ENCODE data around the gene ZBTB20. TPM values are rescaled to one million over a fixed set of nuclear protein-coding genes. Genes with fewer than 3 reads are reported as not detected.

Gene ZBTB20
- total RNA-seq, 2 experiments from 2014 or later = 5.2 to 6.4 TPM

GRCh38 chr3:114441386-114441785 is 705.7 kb downstream of the ZBTB20 start:
- no peak for DNase-seq
- intact Hi-C loops (cut with DNase I, micrococcal nuclease) = no loop called here
- Mint-ChIP-seq H3K27me3 (no peaks in the 10 kb centered on the region), H3K4me3 (no peak overlapping the region), H3K27ac (no peak overlapping the region), H3K4me1 (peaks cover 7% of the 10 kb centered on the region), H3K36me3 (ENCODE audit: low read depth) (no peaks in the 10 kb centered on the region), H3K9me3 (ENCODE audit: low read depth) (no peaks in the 10 kb centered on the region)
- no peak for ATAC-seq
- CTCF ChIA-PET = interaction anchor here (0.8 to 1.5 kb wide), 4 partner anchors 11 to 57 kb away, joined by 3 to 4 read pairs (median 4); no protein-coding TSS in a partner anchor
- POLR2A ChIA-PET = no interaction called here

DNA sequence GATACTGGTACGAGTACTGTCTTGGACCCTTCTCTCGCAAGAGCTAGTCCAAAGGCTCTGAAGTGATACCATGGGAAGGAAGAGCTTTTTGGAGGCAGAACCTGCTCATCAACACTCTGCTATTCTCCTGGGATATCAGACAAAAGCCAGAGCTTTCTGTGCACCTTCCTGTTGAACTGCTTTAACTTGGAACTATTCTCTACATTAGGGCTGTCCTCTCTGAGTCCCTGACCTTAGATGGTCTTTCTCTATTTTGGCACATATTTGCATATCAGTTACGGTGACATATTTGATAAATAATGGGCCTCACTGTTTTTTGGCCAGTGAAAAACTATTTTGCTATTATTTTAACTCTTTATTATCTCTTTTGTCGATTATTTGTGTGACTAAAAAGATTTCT is 706.4 kb downstream of the ZBTB20 start:
- H3K9me3 Mint-ChIP-seq (ENCODE audit: low read depth) = no peaks in the 10 kb centered on the region
- H3K27me3 Mint-ChIP-seq = no peaks in the 10 kb centered on the region
- no peak for DNase-seq
- no peak for ATAC-seq
- H3K4me1 Mint-ChIP-seq = peaks cover 7% of the 10 kb centered on the region
- ChIA-PET CTCF (interaction anchor here (0.8 to 1.4 kb wide), 4 partner anchors 12 to 26 kb away, joined by 3 to 4 read pairs (median 4); no protein-coding TSS in a partner anchor), POLR2A (no interaction called here)
- intact Hi-C loops (cut with DNase I, micrococcal nuclease) = no loop called here
- no peak overlapping the region for H3K4me3 Mint-ChIP-seq
- H3K36me3 Mint-ChIP-seq (ENCODE audit: low read depth) = no peaks in the 10 kb centered on the region
- no peak overlapping the region for H3K27ac Mint-ChIP-seq

DNA sequence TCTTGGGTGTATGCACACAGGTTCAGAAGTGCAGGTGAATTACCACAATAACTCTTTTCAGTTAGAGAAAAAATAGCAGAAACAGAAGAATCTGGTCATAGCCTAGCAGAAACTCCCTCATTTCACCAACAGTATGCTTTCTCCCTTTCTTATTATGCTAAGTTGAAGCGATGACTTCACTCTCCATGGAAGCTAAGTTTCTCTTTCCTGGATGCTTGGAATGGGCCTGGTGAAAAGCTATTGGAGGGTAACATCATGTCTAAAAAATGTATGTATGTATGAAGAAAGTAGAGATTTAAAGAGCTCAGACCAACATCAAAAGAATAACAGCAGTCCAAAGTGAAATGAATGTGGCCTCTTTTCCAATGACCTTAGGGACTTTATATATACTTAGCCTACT is 707.8 kb downstream of the ZBTB20 start:
- Mint-ChIP-seq H3K9me3 (ENCODE audit: low read depth) (no peaks in the 10 kb centered on the region), H3K36me3 (ENCODE audit: low read depth) (no peaks in the 10 kb centered on the region), H3K4me3 (no peak overlapping the region), H3K4me1 (peaks cover 7% of the 10 kb centered on the region), H3K27me3 (no peaks in the 10 kb centered on the region), H3K27ac (no peak overlapping the region)
- ChIA-PET CTCF (interaction anchor here (0.5 to 1.7 kb wide), 2 partner anchors 20 to 423 kb away, joined by 3 to 7 read pairs; no protein-coding TSS in a partner anchor), POLR2A (no interaction called here)
- intact Hi-C loops (cut with DNase I, micrococcal nuclease) = no loop called here
- no peak for ATAC-seq
- no peak for DNase-seq

DNA sequence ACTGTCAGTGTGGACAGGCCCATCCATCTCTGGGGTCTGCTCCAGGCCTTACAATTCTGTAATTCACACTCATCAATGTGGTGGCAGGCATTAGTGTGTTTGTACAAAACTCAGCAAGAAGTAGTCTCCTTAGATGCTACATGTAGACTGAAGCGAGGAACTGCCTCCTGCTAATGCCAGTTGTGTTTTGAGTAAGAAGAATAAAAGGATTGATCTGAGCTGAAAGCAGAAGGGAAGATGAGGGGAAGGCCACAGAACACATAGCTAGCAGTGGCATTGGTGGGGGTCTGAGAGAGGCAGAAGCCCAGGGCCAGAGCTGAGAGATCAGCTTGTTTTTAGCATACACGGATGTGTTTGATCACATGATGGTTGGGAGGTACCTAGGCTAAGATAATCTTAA is 709.2 kb downstream of the ZBTB20 start:
- Mint-ChIP-seq H3K36me3 (ENCODE audit: low read depth) (no peaks in the 10 kb centered on the region), H3K27me3 (no peaks in the 10 kb centered on the region), H3K4me1 (peaks cover 7% of the 10 kb centered on the region), H3K27ac (no peak overlapping the region), H3K4me3 (no peak overlapping the region), H3K9me3 (ENCODE audit: low read depth) (no peaks in the 10 kb centered on the region)
- ATAC-seq = no peak
- intact Hi-C loops (cut with DNase I, micrococcal nuclease) = no loop called here
- DNase-seq = no peak
- POLR2A ChIA-PET = interaction anchor here (0.7 kb wide), 1 partner anchor 68 kb away, joined by 3 read pairs; no protein-coding TSS in a partner anchor
- CTCF ChIA-PET = interaction anchor here (0.9 kb wide), 1 partner anchor 19 kb away, joined by 3 read pairs; no protein-coding TSS in a partner anchor

DNA sequence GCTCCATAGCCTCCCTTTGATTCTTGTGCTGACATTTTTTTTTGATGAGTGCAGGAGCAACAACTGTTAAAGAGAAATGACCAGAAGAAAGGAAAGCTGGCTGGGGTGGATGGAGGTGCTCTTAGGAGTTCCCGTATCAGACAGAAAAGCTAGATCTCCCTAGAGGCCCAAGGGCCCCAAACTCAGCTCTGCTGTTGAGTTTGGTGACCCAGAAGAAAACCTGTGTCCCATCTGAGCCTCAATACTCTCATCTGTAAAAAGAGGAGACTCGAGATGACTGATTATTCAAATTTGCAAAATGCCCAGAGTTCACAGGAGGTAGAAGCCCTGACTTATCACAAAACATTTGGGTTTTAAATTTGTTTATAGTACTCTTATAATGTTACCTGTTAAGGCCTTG is 710.9 kb downstream of the ZBTB20 start:
- Mint-ChIP-seq H3K9me3 (ENCODE audit: low read depth) (no peaks in the 10 kb centered on the region), H3K4me1 (peaks cover 4% of the 10 kb centered on the region), H3K27ac (no peak overlapping the region), H3K36me3 (ENCODE audit: low read depth) (no peaks in the 10 kb centered on the region), H3K4me3 (no peak overlapping the region), H3K27me3 (no peaks in the 10 kb centered on the region)
- ChIA-PET CTCF (interaction anchor here (0.6 to 1.4 kb wide), 3 partner anchors 24 to 381 kb away, joined by 3 to 4 read pairs (median 4); no protein-coding TSS in a partner anchor), POLR2A (no interaction called here)
- DNase-seq (no peak), ATAC-seq (no peak)
- intact Hi-C loops (cut with DNase I, micrococcal nuclease) = no loop called here

DNA sequence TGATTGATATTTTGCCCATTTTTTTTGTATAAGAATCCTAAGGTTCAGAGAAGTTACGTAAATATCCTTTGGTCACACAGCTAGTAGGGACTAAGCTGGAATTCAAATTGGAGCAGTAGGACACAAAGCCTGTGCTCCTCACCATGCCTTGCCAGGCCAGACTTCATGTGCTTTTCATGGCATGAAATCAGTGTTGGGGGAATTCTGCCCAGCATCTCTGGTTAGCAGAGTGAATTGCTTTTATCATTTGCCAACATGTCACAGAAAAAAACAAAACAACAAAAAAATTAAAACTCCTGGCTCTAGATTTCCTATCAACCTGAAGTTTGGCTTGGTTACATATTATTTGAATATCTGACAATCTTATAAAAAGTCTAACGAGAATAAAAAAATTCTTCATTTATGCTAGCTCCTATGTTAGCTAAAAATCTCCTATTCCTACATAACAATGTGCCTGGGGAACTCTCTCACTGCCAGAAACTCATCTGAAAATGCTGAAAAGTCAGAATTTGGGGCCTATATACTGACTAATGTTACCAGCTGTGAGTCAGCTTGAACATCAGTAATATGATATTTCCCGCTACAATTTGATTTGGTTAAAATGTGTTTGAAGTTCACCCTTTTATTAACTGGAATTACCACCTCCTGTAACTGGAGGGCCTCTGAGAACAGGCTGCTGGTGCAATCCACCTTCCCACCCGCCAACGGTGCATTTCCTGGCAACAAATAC is 711.5 kb downstream of the ZBTB20 start:
- Mint-ChIP-seq H3K4me3 (no peak overlapping the region), H3K27me3 (no peaks in the 10 kb centered on the region), H3K9me3 (ENCODE audit: low read depth) (no peaks in the 10 kb centered on the region), H3K36me3 (ENCODE audit: low read depth) (no peaks in the 10 kb centered on the region), H3K4me1 (peaks cover 4% of the 10 kb centered on the region), H3K27ac (no peak overlapping the region)
- DNase-seq = no peak
- ChIA-PET POLR2A (no interaction called here), CTCF (interaction anchor here (0.6 to 1.4 kb wide), 4 partner anchors 25 to 380 kb away, joined by 3 to 4 read pairs (median 4); no protein-coding TSS in a partner anchor)
- ATAC-seq = no peak
- intact Hi-C loops (cut with DNase I, micrococcal nuclease) = no loop called here

GRCh38 chr3:114432310-114432709 is 714.8 kb downstream of the ZBTB20 start:
- no peaks in the 10 kb centered on the region for H3K36me3 Mint-ChIP-seq (ENCODE audit: low read depth)
- DNase-seq = no peak
- intact Hi-C loops (cut with DNase I, micrococcal nuclease) = no loop called here
- ChIA-PET POLR2A (no interaction called here), CTCF (interaction anchor here (0.7 to 3.1 kb wide), 3 partner anchors 13 to 165 kb away, joined by 3 to 15 read pairs (median 4); no protein-coding TSS in a partner anchor)
- H3K9me3 Mint-ChIP-seq (ENCODE audit: low read depth) = no peaks in the 10 kb centered on the region
- no peak overlapping the region for H3K4me3 Mint-ChIP-seq
- H3K27me3 Mint-ChIP-seq = no peaks in the 10 kb centered on the region
- no peak for ATAC-seq
- no peak overlapping the region for H3K27ac Mint-ChIP-seq
- H3K4me1 Mint-ChIP-seq = no peaks in the 10 kb centered on the region

GRCh38 chr3:114428044-114428595 is 719.0 kb downstream of the ZBTB20 start:
- ChIA-PET CTCF (no interaction called here), POLR2A (no interaction called here)
- H3K4me1 Mint-ChIP-seq = no peaks in the 10 kb centered on the region
- no peak for DNase-seq
- intact Hi-C loops (cut with DNase I, micrococcal nuclease) = no loop called here
- H3K36me3 Mint-ChIP-seq (ENCODE audit: low read depth) = no peaks in the 10 kb centered on the region
- no peaks in the 10 kb centered on the region for H3K9me3 Mint-ChIP-seq (ENCODE audit: low read depth)
- no peak overlapping the region for H3K27ac Mint-ChIP-seq
- H3K27me3 Mint-ChIP-seq = no peaks in the 10 kb centered on the region
- no peak overlapping the region for H3K4me3 Mint-ChIP-seq
- no peak for ATAC-seq

DNA sequence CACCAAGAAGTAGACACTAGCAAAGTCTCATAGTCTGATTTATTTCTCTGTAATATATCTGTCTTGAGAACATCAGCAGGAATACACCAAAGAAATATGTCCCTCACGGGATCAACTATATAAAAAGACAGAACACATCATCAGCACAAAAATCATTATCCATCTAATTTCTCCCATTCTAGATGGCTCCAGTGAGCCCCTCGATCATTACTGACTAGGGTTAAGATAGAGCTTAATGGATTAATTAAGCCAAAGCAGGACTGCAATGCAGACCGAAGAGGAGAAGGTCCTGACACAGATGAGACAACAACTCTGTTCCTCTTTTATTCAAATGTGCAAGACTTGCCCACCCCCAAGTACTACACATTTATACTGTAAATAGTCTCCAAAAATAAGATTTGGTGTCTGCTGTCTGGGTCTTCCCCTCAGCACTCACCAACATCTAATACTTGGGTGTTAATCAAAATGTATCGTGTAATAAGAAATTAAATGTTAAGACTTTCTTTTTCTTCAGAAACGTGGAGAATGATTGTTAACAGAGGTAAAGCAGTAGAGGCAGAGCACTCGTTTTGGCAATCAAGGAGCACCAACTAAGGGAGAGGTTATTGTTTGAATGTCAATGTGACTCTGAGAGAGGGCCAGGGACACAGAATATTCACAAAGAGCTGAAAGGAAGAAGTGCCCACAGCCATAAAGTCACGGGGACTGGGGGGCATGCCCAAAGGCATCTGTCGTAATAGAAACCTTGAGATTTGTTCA is 719.6 kb downstream of the ZBTB20 start:
- intact Hi-C loops (cut with DNase I, micrococcal nuclease) = no loop called here
- Mint-ChIP-seq H3K36me3 (ENCODE audit: low read depth) (no peaks in the 10 kb centered on the region), H3K9me3 (ENCODE audit: low read depth) (no peaks in the 10 kb centered on the region), H3K4me3 (no peak overlapping the region), H3K27me3 (no peaks in the 10 kb centered on the region), H3K4me1 (peaks cover under 1% of the 10 kb centered on the region), H3K27ac (no peak overlapping the region)
- DNase-seq = no peak
- POLR2A ChIA-PET = no interaction called here
- no peak for ATAC-seq
- CTCF ChIA-PET = no interaction called here

DNA sequence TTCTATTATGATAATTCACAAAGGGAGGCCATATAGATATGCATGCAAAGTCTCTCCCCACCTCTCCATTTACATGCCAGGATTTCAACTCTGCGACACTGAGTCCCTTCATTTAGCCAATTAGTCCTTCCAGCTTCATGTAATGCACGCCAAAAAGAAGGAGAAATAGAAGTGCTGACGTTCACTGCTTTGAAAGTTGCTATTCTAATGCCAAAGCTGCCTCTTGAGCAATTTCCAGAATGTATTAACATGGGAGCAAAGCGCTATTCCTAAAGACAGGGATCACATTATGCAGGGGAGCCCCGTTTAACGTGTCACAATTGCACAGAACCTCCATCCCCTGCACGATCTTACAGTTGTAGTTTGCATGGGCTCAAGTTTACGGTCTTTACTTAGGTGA is 722.8 kb downstream of the ZBTB20 start:
- intact Hi-C loops (cut with DNase I, micrococcal nuclease) = no loop called here
- H3K4me3 Mint-ChIP-seq = no peak overlapping the region
- ATAC-seq = no peak
- H3K27me3 Mint-ChIP-seq = no peaks in the 10 kb centered on the region
- no peak overlapping the region for H3K27ac Mint-ChIP-seq
- no peak for DNase-seq
- no peaks in the 10 kb centered on the region for H3K9me3 Mint-ChIP-seq (ENCODE audit: low read depth)
- peaks cover 8% of the 10 kb centered on the region for H3K4me1 Mint-ChIP-seq
- POLR2A ChIA-PET = no interaction called here
- no peaks in the 10 kb centered on the region for H3K36me3 Mint-ChIP-seq (ENCODE audit: low read depth)
- CTCF ChIA-PET = no interaction called here

GRCh38 chr3:114421204-114421603 is 725.9 kb downstream of the ZBTB20 start:
- Mint-ChIP-seq H3K27ac (no peak overlapping the region), H3K36me3 (ENCODE audit: low read depth) (no peaks in the 10 kb centered on the region), H3K4me1 (peaks cover 35% of the 10 kb centered on the region), H3K4me3 (no peak overlapping the region), H3K9me3 (ENCODE audit: low read depth) (no peaks in the 10 kb centered on the region), H3K27me3 (no peaks in the 10 kb centered on the region)
- POLR2A ChIA-PET = no interaction called here
- intact Hi-C loops (cut with DNase I, micrococcal nuclease) = no loop called here
- ATAC-seq (no peak), DNase-seq (no peak)
- CTCF ChIA-PET = interaction anchor here (0.6 to 6.1 kb wide), 7 partner anchors 10 to 130 kb away, joined by 3 to 89 read pairs (median 3); no protein-coding TSS in a partner anchor
